PC-9 (cell line): ENCODE data around the gene WNT16.

Experiments
- CTCF ChIP-seq: fragments of 200-600 bp; sonication (generic); conservative IDR thresholded peaks from 2 replicates; pipeline ENCODE4 v1.6.1; 2017; ENCODE audit warnings: mixed run types, antibody characterized with exemption, mild to moderate bottlenecking, moderate library complexity
- EZH2 ChIP-seq: fragments of 200-600 bp; sonication (generic); IDR thresholded peaks from 2 replicates; pipeline ENCODE4 v1.8.0; 2017; ENCODE audit warnings: antibody characterized with exemption, low read depth

- TF ChIP-seq CTCF (no peak; the same call in 1 of the 2 replicates), EZH2 (no peak)
Observed at GRCh38 chr7:121329191-121330052, 622 bp downstream of the WNT16 start.
